Measurements from ENCODE around the gene UBE2J2.

The UBE2J2 gene

DNA sequence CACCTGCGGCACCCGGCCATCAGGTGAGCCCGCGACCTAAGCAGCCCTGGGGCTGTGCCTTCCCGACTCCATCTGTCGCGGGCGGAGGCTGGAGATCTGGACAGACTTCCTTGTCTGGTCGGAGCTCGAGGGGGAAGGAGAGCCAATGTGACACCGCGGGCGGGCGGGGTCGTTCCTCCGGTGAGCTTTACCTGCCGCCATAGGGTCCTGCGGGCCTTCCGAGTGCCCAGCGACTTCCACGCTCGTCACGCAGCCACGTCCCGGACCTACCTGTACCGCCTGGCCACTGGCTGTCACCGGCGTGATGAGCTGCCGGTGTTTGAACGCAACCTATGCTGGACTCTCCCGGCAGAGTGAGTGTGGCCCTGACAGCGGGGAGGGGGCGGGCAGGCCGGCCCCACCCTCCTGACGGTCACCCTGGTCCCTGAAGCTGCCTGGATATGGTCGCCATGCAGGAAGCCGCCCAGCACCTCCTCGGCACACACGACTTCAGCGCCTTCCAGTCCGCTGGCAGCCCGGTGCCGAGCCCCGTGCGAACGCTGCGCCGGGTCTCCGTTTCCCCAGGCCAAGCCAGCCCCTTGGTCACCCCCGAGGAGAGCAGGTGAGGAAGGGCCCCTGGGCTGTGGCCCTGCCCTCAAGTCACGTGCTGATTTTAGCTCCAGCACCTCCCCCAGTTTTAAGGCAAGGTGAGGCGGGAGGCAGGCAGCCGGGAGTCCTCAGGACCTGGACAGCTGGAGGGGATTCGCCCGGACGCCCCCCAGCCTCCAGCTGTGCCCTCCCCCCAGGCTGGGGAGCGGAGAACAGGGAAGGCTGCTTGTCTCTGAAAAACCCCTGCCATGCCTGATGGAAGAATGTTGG lies 35.8 kb upstream of the UBE2J2 start:
- no peak for DNase-seq

DNA sequence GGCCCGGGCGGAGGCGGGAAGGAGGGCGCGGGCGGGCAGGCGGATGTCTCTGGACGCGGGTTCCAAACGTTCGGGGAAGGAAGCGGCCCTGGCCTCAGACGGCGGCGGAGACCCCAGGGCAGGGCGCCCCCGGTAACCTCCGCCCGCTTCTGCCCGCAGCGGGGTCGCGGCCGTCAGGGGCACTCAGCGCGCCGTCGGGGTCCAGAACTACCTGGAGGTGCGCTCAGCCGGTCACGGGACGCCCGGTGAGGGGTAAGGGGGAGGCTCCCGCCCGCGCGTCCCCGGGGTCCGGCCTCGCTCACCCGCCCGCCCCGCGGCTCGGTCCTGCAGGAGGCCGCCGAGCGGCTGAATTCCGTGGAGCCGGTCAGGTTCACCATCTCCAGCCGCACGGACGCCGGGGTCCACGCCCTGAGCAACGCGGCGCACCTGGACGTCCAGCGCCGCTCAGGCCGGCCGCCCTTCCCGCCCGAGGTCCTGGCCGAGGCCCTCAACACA lies 35.1 kb upstream of the UBE2J2 start:
- DNase-seq: no peak

DNA sequence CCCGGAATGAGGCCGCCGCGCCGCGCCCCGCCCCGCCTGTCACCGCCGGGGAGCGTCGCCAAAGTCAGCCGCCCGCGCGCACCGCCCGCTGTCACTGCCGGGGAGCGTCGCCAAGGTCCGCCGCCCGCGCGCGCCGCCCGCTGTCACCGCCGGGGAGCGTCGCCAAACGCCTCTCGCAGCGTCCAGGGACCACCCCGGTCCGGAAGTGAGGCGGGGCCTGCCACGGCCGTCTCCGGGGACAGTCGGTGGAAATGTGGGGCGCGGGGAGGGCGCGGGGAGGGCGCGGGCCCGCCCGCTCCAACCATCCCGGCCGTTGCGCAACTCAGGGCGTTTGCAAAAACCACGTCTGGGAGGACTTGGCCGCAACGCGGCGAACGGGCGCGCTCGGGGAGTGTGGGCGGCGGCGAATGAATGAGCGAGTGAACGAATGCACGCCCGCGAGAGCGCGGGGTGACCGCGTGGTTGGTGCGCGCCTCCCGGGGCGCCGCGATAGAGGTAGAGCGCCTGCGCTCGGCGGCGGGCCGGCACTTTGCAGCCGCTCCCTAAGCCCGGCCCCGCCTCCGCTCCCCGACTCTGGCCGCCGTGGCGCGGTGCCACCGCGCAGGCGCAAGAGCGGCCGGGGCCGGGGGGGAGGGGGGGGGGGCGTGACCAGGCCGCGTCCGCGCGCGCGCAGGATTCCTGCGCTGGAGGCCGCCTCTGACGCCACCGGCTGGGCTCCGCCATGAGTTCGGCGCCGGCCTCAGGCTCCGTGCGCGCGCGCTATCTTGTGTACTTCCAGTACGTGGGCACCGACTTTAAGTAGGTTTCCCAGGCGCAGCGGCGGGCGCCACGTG lies 34.5 kb upstream of the UBE2J2 start, which contains the start of the genes ACAP3 and PUSL1:
TSS of gene ACAP3 (minus strand) at position 8 of the 833 bp plus-strand sequence. CDS start 115 bp downstream, outside the sequence.
TSS of gene PUSL1 (plus strand) at position 675 of the 833 bp plus-strand sequence. CDS start at position 722, 47 bp downstream.
- DNase-seq: peak; percentile 82

- DNase-seq: peak; percentile 21
Observed at GRCh38 chr1:1307261-1307922, 33.7 kb upstream of the UBE2J2 start.

DNA sequence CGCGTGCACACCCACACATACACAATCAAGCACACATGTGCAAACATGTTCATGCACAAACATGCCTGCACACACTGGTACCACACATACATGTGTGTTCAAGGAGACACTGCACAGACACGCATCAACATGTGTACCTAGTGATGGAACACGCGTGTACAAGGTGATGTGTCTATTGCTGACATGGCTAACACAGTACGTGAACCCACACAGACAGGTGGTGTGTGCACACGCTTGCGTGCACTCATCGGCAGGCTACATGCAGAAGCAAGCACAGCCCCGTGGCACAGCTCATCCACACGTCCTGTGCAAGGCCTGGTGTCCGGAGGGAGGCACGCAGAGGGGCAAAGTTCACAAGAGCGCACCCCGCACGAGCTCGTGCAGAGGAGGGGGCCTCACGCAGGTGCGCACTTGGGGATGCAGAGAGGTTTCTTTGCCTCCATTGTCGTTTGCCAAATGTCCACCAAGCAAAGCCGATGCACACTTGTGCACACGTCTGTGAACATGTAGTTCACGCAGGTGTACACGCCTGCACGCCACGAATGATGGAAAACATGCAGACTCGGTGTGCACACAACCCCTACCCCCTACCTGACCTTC lies 33.1 kb upstream of the UBE2J2 start:
- no peak for DNase-seq

- DNase-seq: no peak
Observed at GRCh38 chr1:1306070-1306660, 32.5 kb upstream of the UBE2J2 start.

GRCh38 chr1:1305300-1306069 lies 31.8 kb upstream of the UBE2J2 start:
- peak; percentile 54 for DNase-seq

DNA sequence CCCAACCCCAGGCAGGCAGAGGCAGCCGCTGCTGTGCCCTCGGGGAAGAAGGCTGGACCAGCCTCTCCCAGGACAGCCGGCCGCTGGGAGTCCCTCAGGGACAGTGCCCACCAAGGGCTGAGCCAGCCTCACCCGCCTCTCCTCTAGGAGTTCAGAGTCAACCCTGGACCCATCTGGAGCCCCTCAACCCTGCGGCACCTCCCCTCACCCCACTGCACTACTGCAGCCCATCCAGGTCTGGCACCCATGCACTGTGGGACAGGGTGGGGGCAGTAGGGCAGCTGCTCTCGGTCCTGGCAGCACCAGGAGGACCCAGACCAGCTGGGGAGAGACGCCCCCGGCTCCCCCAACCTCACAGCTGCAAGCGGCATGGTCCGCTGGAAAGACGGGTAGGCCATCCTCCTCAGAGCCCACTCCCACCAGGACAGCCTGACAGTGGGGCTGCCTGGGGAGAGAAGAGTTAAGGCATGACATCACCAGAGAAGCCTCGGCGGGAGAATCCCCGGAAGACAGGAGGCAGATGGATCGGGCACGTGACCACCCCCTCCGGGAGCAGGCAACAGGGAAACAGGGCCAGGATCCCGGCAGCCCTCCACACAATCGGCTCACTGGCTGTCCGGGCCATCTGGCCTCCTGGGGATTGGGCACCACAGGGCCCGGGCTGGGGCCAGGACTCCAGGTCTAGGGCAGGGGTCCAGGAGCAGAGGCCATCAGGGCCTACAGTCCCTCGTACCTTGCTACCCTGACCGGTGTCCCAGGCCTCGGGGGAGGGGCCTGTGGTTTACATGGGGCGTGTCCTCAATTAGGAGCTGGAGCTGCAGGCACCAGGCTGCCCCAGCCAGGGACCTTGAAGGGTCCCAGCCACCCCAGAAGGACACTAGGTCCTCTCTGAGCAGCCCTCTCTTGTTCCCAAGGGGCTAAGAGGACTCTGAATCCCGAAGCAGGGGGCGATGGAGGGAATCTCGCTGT lies 31.0 kb upstream of the UBE2J2 start:
- DNase-seq: no peak

- no peak for DNase-seq
Observed at GRCh38 chr1:1303736-1304135, 30.1 kb upstream of the UBE2J2 start.

GRCh38 chr1:1302951-1303509 lies 29.4 kb upstream of the UBE2J2 start:
- DNase-seq: no peak

- no peak for DNase-seq
Observed at GRCh38 chr1:1302006-1302430, 28.4 kb upstream of the UBE2J2 start.

DNA sequence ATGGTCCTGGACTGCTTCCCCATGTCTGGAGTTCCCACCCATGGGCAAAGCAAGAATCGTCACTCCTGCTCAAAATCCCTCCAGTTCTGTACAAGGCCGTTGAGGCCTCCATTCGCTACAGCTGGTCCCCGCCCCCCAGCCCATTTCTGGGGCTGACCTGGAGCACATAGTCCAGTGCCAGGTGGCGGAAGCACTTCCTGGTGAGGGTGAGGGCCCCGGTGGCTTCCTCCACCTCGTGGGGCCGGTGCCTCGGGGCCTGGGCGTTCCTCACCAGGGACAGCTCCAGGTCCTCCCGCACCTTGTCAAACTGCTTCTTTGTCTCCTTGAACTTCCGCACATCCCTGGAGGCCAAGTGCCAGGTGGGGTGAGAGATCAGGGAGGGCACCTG lies 26.7 kb upstream of the UBE2J2 start:
- no peak for DNase-seq

GRCh38 chr1:1299686-1300351 lies 26.2 kb upstream of the UBE2J2 start:
- no peak for DNase-seq

DNA sequence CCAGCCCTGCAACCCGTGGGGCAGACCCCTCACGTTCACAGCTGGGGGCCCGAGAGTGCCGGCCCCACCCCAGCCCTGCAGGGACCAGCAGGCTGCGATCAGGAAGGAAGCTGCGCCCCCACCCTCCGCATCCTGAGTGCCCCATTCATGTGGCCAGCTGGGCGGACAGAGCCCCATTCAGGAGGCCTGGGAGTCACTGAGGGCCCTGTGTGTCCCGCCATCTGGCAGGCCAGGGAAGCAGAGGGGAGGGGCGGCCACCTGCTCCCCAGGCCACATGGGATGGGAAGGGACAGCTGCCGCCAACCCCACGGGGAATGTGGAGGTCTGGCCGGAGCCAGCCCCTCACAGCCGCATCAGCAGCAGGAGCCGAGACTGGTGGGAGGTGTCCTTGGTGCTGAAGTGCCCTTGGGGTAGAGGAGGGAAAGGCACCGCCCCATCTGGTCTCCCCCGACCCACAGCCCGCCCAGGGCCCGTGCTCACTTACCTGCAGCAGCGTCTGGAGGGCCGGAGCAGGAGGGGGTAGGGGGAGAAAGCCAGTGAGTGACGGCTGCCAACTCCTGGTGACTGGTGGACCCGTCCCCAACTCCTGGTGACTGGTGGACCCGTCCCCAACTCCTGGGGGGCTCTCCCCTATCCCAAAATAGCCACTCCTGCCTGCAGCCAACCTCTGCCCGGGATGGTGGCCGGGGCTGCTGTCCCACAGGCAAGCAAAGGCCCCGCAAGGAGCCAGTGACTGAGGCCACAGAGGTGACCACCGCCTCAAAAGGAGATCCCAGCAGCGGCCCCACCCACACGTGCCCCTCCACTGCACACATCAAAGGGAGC lies 25.4 kb upstream of the UBE2J2 start:
- no peak for DNase-seq

GRCh38 chr1:1297802-1298424 lies 24.3 kb upstream of the UBE2J2 start:
- no peak for DNase-seq

- DNase-seq: no peak
Observed at GRCh38 chr1:1296070-1297061, 22.7 kb upstream of the UBE2J2 start.

All from effector CD4-positive, alpha-beta T cell (primary cell).